ENCODE measurements around the gene RASGRF2.

RASGRF2 gene

DNA sequence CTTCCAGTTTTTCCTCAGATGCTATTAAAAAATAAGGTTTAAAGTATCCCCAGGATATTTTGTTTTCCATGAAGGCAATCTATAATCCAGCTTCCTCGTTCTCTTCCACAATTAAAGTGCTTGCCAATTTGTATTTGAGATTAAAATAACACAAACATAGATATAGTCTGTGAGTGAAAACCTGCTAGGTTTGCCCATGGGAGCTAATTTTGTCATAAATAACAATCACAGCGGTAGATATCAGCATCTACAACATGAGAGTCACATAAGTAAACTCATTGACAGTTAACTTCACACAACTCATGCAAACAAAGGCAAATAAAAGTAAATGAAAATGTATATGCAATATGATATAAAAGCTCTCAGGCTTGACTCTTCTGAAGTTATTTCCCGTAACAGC is 29.2 kb upstream of the RASGRF2 start:
- no peaks in the 10 kb centered on the region for H3K36me3 ChIP-seq (replicated peaks)
- H3K27me3 ChIP-seq (replicated peaks), result no peaks in the 10 kb centered on the region
- DNase-seq, result no peak
- no peak overlapping the region for H3K27ac ChIP-seq
- in situ Hi-C loops (cut with HindIII; ENCODE audit: low pct_ligation_motif_present, low sequenced_read_pairs), result no loop called here
- TF ChIP-seq, protein P1, sequence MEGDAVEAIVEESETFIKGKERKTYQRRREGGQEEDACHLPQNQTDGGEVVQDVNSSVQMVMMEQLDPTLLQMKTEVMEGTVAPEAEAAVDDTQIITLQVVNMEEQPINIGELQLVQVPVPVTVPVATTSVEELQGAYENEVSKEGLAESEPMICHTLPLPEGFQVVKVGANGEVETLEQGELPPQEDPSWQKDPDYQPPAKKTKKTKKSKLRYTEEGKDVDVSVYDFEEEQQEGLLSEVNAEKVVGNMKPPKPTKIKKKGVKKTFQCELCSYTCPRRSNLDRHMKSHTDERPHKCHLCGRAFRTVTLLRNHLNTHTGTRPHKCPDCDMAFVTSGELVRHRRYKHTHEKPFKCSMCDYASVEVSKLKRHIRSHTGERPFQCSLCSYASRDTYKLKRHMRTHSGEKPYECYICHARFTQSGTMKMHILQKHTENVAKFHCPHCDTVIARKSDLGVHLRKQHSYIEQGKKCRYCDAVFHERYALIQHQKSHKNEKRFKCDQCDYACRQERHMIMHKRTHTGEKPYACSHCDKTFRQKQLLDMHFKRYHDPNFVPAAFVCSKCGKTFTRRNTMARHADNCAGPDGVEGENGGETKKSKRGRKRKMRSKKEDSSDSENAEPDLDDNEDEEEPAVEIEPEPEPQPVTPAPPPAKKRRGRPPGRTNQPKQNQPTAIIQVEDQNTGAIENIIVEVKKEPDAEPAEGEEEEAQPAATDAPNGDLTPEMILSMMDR (IDR thresholded peaks at IDR 0.05; ENCODE audit: low read depth, low read length, missing control alignments), result no peak
- no peak overlapping the region for H3K4me3 ChIP-seq (ENCODE audit: low read depth, low read length)

- H3K27ac ChIP-seq, result no peak overlapping the region
- in situ Hi-C loops (cut with HindIII; ENCODE audit: low pct_ligation_motif_present, low sequenced_read_pairs), result no loop called here
- no peaks in the 10 kb centered on the region for H3K36me3 ChIP-seq (replicated peaks)
- TF ChIP-seq, protein P1 (IDR thresholded peaks at IDR 0.05; ENCODE audit: low read depth, low read length, missing control alignments), result no peak
- no peaks in the 10 kb centered on the region for H3K27me3 ChIP-seq (replicated peaks)
- DNase-seq, result no peak
- H3K4me3 ChIP-seq (ENCODE audit: low read depth, low read length), result no peak overlapping the region
Measured at GRCh38 chr5:80931411-80931810, 28.8 kb upstream of the RASGRF2 start.

DNA sequence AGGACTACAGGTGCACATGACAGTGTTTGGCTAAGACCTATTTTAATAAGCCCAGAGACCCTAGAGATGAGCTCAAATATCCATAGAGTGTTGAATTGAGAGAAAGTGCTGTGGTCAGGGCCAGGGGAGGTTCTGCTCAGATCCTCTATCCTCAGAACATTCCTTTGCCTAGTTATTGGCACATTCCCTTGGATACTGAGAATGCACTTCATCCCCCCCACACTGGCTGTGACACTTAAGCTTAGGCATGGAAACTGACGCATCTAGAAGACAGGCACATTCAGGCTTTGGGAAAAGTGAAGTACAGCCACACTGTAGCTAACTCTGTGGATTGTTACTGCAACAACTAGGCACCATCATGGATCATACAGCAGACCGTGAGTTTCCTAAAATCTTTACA is 27.1 kb upstream of the RASGRF2 start:
- TF ChIP-seq, protein P1 (IDR thresholded peaks at IDR 0.05; ENCODE audit: low read depth, low read length, missing control alignments), result no peak

DNA sequence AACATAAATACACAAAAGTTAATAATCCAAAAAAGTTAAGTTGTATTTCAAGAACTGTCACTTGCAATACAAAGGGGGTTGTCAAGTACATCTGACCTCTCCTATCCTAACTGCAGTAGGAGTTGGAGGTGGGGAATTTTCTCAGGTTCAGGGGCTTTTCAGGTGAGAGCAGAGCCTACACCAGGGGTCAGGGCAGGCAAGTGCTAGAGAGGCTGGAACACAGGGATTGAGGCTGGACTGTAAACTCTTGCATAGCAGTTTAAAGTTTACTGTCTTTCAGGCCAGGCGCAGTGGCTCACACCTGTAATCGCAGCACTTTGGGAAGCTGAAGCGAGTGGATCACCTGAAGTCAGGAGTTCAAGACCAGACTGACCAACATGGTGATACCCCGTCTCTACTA is 25.4 kb upstream of the RASGRF2 start:
- no peak for DNase-seq
- TF ChIP-seq, protein P1 (IDR thresholded peaks at IDR 0.05; ENCODE audit: low read depth, low read length, missing control alignments), result no peak
- no peaks in the 10 kb centered on the region for H3K27me3 ChIP-seq (replicated peaks)
- H3K36me3 ChIP-seq (replicated peaks), result no peaks in the 10 kb centered on the region
- in situ Hi-C loops (cut with HindIII; ENCODE audit: low pct_ligation_motif_present, low sequenced_read_pairs), result no loop called here
- H3K27ac ChIP-seq, result no peak overlapping the region
- no peak overlapping the region for H3K4me3 ChIP-seq (ENCODE audit: low read depth, low read length)

More for the DNA sequence above, 27.1 kb upstream of the RASGRF2 start:
- in situ Hi-C loops (cut with HindIII; ENCODE audit: low pct_ligation_motif_present, low sequenced_read_pairs), result no loop called here
- H3K4me3 ChIP-seq (ENCODE audit: low read depth, low read length), result no peak overlapping the region
- no peaks in the 10 kb centered on the region for H3K36me3 ChIP-seq (replicated peaks)
- no peaks in the 10 kb centered on the region for H3K27me3 ChIP-seq (replicated peaks)
- DNase-seq, result peak; percentile 1
- H3K27ac ChIP-seq, result no peak overlapping the region

- TF ChIP-seq, protein P1 (IDR thresholded peaks at IDR 0.05; ENCODE audit: low read depth, low read length, missing control alignments), result peak; percentile 27
Measured at GRCh38 chr5:80935811-80936385, 24.3 kb upstream of the RASGRF2 start.

DNA sequence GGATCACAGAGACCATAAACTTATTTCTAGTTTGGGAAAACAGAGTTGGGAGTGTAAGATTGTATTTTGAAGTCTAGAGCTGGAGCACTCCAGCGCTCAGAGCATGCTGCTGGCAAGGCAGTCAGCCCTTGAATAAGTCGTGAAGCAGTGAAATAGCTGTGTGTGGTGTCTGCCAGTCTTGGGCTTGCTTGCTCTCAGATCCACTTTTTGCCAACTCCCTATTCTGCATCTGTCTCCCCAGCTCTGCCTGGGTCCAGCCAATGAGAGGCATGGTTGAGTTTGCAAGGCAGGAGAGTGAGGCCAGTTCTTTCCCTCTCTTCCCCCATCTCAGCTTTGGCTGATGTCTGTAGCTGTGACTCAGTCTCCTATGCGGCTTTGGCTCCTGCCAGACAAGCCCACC is 23.3 kb upstream of the RASGRF2 start:
- no peak overlapping the region for H3K4me3 ChIP-seq (ENCODE audit: low read depth, low read length)
- H3K27ac ChIP-seq, result no peak overlapping the region
- no peak for DNase-seq
- H3K36me3 ChIP-seq (replicated peaks), result no peaks in the 10 kb centered on the region
- H3K27me3 ChIP-seq (replicated peaks), result no peaks in the 10 kb centered on the region
- TF ChIP-seq, protein P1 (IDR thresholded peaks at IDR 0.05; ENCODE audit: low read depth, low read length, missing control alignments), result no peak
- in situ Hi-C loops (cut with HindIII; ENCODE audit: low pct_ligation_motif_present, low sequenced_read_pairs), result no loop called here

More at GRCh38 chr5:80935811-80936385, 24.3 kb upstream of the RASGRF2 start:
- in situ Hi-C loops (cut with HindIII; ENCODE audit: low pct_ligation_motif_present, low sequenced_read_pairs), result no loop called here
- Histone ChIP-seq H3K27me3 (replicated peaks) (no peaks in the 10 kb centered on the region), H3K4me3 (ENCODE audit: low read depth, low read length) (no peak overlapping the region), H3K36me3 (replicated peaks) (no peaks in the 10 kb centered on the region), H3K27ac (no peak overlapping the region)
- no peak for DNase-seq

Measured in brain microvascular endothelial cell (primary cell).